ENCODE data around the gene GPR87. TPM values are rescaled to one million over a fixed set of nuclear protein-coding genes. Genes with fewer than 3 reads are reported as not detected.

Gene GPR87
- total RNA-seq, 1 donor from 2014 or later: 2.0 TPM

DNA sequence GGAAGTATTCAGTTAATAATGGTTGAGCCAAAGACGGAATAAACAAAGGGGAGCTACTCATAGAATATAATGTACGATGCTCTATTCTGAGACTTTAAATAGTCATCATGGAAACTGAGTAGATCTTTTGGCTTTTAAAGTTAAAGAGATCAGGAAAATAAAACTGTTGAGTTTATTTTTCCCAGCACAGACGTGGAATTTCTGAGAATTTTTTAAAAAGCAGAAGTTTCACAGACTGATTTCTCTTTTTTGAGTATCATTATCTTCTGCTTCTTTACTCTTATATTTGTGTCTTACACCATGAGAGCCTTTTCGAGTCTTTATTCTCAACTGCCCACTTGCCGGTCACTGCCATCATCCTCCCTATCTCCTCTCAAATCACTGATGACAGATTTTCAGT lies 51.5 kb downstream of the GPR87 start:
- TF ChIP-seq, protein P1, sequence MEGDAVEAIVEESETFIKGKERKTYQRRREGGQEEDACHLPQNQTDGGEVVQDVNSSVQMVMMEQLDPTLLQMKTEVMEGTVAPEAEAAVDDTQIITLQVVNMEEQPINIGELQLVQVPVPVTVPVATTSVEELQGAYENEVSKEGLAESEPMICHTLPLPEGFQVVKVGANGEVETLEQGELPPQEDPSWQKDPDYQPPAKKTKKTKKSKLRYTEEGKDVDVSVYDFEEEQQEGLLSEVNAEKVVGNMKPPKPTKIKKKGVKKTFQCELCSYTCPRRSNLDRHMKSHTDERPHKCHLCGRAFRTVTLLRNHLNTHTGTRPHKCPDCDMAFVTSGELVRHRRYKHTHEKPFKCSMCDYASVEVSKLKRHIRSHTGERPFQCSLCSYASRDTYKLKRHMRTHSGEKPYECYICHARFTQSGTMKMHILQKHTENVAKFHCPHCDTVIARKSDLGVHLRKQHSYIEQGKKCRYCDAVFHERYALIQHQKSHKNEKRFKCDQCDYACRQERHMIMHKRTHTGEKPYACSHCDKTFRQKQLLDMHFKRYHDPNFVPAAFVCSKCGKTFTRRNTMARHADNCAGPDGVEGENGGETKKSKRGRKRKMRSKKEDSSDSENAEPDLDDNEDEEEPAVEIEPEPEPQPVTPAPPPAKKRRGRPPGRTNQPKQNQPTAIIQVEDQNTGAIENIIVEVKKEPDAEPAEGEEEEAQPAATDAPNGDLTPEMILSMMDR (IDR thresholded peaks at IDR 0.05; ENCODE audit: unreplicated experiment): no peak
- no peak overlapping the region for H3K27ac Mint-ChIP-seq (ENCODE audit: unreplicated experiment)
- no peaks in the 10 kb centered on the region for H3K36me3 Mint-ChIP-seq (ENCODE audit: low read depth, unreplicated experiment)

DNA sequence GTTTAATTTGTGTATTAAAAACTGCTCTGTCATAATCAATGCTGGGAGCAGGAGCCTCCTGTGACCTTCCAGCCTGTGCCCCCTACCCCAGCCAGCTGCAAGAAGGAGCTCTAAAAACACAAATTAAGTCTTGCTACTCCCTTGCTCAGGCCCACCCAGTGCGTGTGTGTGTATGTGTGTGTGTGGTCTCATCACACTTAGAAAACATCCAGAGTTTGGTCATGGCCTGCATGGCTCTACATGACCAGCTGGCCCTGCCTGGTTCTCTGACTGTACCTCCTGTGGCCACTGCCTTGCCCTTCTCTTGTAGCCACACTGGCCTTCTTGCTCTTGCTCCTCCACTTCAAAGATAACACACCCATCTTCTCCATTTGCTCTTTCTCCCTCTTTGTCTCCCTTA lies 52.0 kb downstream of the GPR87 start:
- H3K9me3 Mint-ChIP-seq (ENCODE audit: unreplicated experiment): no peaks in the 10 kb centered on the region
- DNase-seq (ENCODE audit: low spot score): no peak
- H3K27ac Mint-ChIP-seq (ENCODE audit: unreplicated experiment): no peak overlapping the region
- TF ChIP-seq, protein P1 (IDR thresholded peaks at IDR 0.05; ENCODE audit: unreplicated experiment): no peak
- H3K4me3 Mint-ChIP-seq (ENCODE audit: unreplicated experiment): no peak overlapping the region
- no peaks in the 10 kb centered on the region for H3K36me3 Mint-ChIP-seq (ENCODE audit: low read depth, unreplicated experiment)
- peaks cover 2% of the 10 kb centered on the region for H3K27me3 Mint-ChIP-seq (ENCODE audit: unreplicated experiment)
- peaks cover 11% of the 10 kb centered on the region for H3K4me1 Mint-ChIP-seq (ENCODE audit: unreplicated experiment)

More for the DNA sequence above, 51.5 kb downstream of the GPR87 start:
- H3K4me3 Mint-ChIP-seq (ENCODE audit: unreplicated experiment): no peak overlapping the region
- peaks cover 9% of the 10 kb centered on the region for H3K4me1 Mint-ChIP-seq (ENCODE audit: unreplicated experiment)
- no peaks in the 10 kb centered on the region for H3K9me3 Mint-ChIP-seq (ENCODE audit: unreplicated experiment)
- DNase-seq (ENCODE audit: low spot score): no peak
- peaks cover 2% of the 10 kb centered on the region for H3K27me3 Mint-ChIP-seq (ENCODE audit: unreplicated experiment)

DNA sequence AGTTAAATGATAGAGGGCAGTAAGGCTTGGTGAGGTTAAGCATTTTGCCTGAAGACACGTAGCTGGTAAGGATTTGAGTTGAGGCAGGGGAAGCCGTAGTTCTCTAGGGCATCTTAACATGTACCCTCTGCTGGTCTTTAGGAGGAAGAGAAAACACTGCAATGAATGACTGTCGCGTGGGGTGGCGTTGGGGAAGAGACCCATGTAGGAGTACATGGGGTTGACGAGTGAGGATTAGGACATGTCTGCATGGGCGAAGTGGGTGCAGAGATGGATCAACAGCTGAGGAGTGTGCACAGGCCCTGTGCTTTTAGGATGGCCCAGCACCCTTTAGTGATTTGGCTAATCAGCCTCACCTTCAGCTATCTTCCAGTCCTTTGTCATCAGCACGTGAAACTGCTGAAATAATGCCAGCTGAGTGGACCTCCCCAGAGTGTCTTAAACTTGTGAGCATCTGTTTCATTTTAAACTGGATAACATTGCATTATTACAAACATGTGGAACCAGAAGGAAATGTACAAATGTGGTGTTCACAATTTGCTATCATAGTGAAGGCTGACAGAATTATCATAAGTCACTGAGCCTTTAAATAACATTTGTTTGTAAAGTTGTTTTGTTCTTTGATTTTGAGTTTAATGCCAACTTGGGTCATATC lies 53.6 kb downstream of the GPR87 start:
- Mint-ChIP-seq H3K27ac (ENCODE audit: unreplicated experiment) (no peak overlapping the region), H3K4me3 (ENCODE audit: unreplicated experiment) (no peak overlapping the region), H3K27me3 (ENCODE audit: unreplicated experiment) (peaks cover 2% of the 10 kb centered on the region), H3K9me3 (ENCODE audit: unreplicated experiment) (no peaks in the 10 kb centered on the region), H3K36me3 (ENCODE audit: low read depth, unreplicated experiment) (no peaks in the 10 kb centered on the region), H3K4me1 (ENCODE audit: unreplicated experiment) (peaks cover 14% of the 10 kb centered on the region)
- TF ChIP-seq, protein P1 (IDR thresholded peaks at IDR 0.05; ENCODE audit: unreplicated experiment): no peak
- DNase-seq (ENCODE audit: low spot score): no peak

DNA sequence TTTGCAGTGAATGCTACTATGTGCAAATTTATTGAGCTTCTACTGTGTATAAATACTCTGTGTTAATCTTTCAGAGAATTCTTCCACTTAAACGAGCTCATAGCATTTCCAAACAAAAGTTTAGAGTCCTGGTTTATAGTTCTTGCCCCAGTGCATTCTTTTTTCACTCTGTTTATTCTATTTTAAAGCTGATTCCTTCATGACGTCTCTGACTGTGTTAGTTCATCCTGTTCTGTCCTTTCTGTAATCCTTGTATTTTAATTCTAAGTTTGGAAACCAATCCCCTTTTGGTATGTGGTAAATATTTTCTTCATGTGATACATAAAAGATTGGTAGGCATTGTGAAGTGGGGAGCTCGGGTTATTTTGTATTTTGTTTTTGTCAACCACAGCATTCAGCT lies 57.0 kb downstream of the GPR87 start:
- H3K4me1 Mint-ChIP-seq (ENCODE audit: unreplicated experiment): peaks cover 9% of the 10 kb centered on the region
- H3K27me3 Mint-ChIP-seq (ENCODE audit: unreplicated experiment): no peaks in the 10 kb centered on the region

DNA sequence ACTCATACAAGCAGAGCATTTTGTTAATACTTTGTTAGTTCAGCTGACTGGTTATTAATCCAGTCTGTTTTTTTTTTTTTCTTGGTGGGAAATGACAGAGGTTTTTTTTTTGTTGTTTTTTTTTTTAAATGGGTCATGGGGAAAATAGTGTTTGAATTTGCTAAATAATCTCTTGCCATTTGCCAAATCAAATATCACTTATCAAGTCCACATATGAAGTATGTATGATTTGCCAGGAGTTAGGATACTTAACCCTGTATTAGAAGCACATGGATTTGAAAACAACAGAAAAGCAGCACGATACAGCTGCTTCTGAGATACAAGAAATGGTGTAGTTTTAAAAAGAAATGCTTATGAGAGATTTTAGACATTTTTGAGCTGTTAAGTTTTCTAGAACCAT lies 59.9 kb downstream of the GPR87 start:
- H3K27me3 Mint-ChIP-seq (ENCODE audit: unreplicated experiment): no peaks in the 10 kb centered on the region
- no peak for DNase-seq (ENCODE audit: low spot score)
- no peak overlapping the region for H3K4me3 Mint-ChIP-seq (ENCODE audit: unreplicated experiment)
- H3K27ac Mint-ChIP-seq (ENCODE audit: unreplicated experiment): no peak overlapping the region
- TF ChIP-seq, protein P1 (IDR thresholded peaks at IDR 0.05; ENCODE audit: unreplicated experiment): no peak
- H3K36me3 Mint-ChIP-seq (ENCODE audit: low read depth, unreplicated experiment): no peaks in the 10 kb centered on the region
- H3K9me3 Mint-ChIP-seq (ENCODE audit: unreplicated experiment): no peaks in the 10 kb centered on the region
- H3K4me1 Mint-ChIP-seq (ENCODE audit: unreplicated experiment): peaks cover 9% of the 10 kb centered on the region

More for the DNA sequence above, 57.0 kb downstream of the GPR87 start:
- Mint-ChIP-seq H3K36me3 (ENCODE audit: low read depth, unreplicated experiment) (no peaks in the 10 kb centered on the region), H3K9me3 (ENCODE audit: unreplicated experiment) (no peaks in the 10 kb centered on the region), H3K4me3 (ENCODE audit: unreplicated experiment) (no peak overlapping the region), H3K27ac (ENCODE audit: unreplicated experiment) (no peak overlapping the region)
- TF ChIP-seq, protein P1 (IDR thresholded peaks at IDR 0.05; ENCODE audit: unreplicated experiment): no peak
- DNase-seq (ENCODE audit: low spot score): no peak
